Endothelial cell of umbilical vein (primary cell): ENCODE data around the gene RIN2. TPM values are rescaled to one million over a fixed set of nuclear protein-coding genes. Genes with fewer than 3 reads are reported as not detected.
A peak's percentile ranks its signal among the peaks of the same experiment; 100 is the strongest.

Source experiments
- BruUV-seq: library from RNA; stranded (reverse); fragments of 400-500 nt; replicated peaks from 2 replicates; lab custom pipeline; 2021; lab: Mats Ljungman, UMichigan
- CTCF ChIA-PET: fragments of 300-600, 350-600 bp; sonication (Branson Sonifier 250); formaldehyde crosslinking; loops from one replicate; lab custom pipeline; 2021; ENCODE audit warnings: antibody characterized with exemption, inconsistent platforms; lab: Charles Lee
- POLR2A ChIA-PET: fragments of 300-600, 350-600 bp; sonication (Branson Sonifier 250); formaldehyde crosslinking; loops from one replicate; lab custom pipeline; 2021; ENCODE audit warnings: antibody characterized with exemption, inconsistent platforms; lab: Charles Lee
- DNase-seq: peaks from one replicate; pipeline ENCODE4 v3.0.0-alpha.2; 2011; ENCODE audit warnings: low read depth, low spot score
- FAIRE-seq: peaks from 2 replicates; lab custom pipeline; 2011; peaks lifted over from hg19 to GRCh38; lab: Jason Lieb, UNC
- H2AFZ ChIP-seq: 2 replicates; pipeline ENCODE4 v1.6.0; 2012; ENCODE audit warnings: low read depth, low read length, control low read depth, inconsistent platforms
- H3K27ac ChIP-seq: 2 replicates; pipeline ENCODE4 v1.5.1; 2011; ENCODE audit warnings: low read depth, mild to moderate bottlenecking, control low read depth, low read length, moderate library complexity; ENCODE audit not compliant: insufficient read depth
- H3K27me3 ChIP-seq, 2 experiments: 2 replicates each; pipeline versions ENCODE4 v1.6.0 to v1.6.1; 2011; ENCODE audit warnings: low read length in 2 of 2, mixed read lengths in 1 of 2; ENCODE audit not compliant: control insufficient read depth in 2 of 2, insufficient read depth in 2 of 2
- H3K36me3 ChIP-seq, 2 experiments: 2 replicates in 1 of 2; 3 replicates in 1 of 2; pipeline ENCODE4 v1.5.1; 2011; ENCODE audit warnings: low read length in 2 of 2, mild to moderate bottlenecking in 1 of 2, moderate library complexity in 1 of 2; ENCODE audit not compliant: control insufficient read depth in 2 of 2, insufficient read depth in 2 of 2; ENCODE audit errors: extremely low read depth in 1 of 2
- H3K4me1 ChIP-seq: 3 replicates; pipeline ENCODE4 v1.5.1; 2011; ENCODE audit warnings: mild to moderate bottlenecking, low read length; ENCODE audit not compliant: control insufficient read depth, insufficient read depth; ENCODE audit errors: extremely low read depth
- H3K4me2 ChIP-seq: 2 replicates; pipeline ENCODE4 v1.6.1; 2011; ENCODE audit warnings: low read length, control low read depth, mixed read lengths; ENCODE audit not compliant: insufficient read depth
- H3K4me3 ChIP-seq, 3 experiments: fragments of 200-600 bp in 1 of 3; sonication (generic), shearing (Covaris generic) in 1 of 3; replicated peaks in 1 of 3; 2 replicates each; pipeline ENCODE4 v1.5.1; 2011 to 2016; ENCODE audit warnings: control low read depth in 3 of 3, low read length in 3 of 3, mild to moderate bottlenecking in 2 of 3, inconsistent platforms in 1 of 3, low read depth in 1 of 3, moderate library complexity in 1 of 3; ENCODE audit not compliant: insufficient read depth in 1 of 3
- H3K79me2 ChIP-seq: 2 replicates; pipeline ENCODE4 v1.6.0; 2012; ENCODE audit warnings: low read length, inconsistent platforms; ENCODE audit not compliant: control insufficient read depth, insufficient read depth
- H3K9ac ChIP-seq: replicated peaks from 2 replicates; pipeline ENCODE3; 2011; ENCODE audit warnings: low read length, control low read depth; ENCODE audit not compliant: insufficient read depth; ENCODE audit errors: extremely low read depth
- H3K9me1 ChIP-seq: replicated peaks from 3 replicates; pipeline ENCODE4 v1.6.0; 2011; ENCODE audit warnings: mild to moderate bottlenecking, low read length; ENCODE audit not compliant: control insufficient read depth, insufficient read depth; ENCODE audit errors: extremely low read depth
- H3K9me3 ChIP-seq: replicated peaks from 2 replicates; pipeline ENCODE4 v1.5.1; 2012; ENCODE audit warnings: low read length, inconsistent platforms; ENCODE audit not compliant: control insufficient read depth, insufficient read depth
- H4K20me1 ChIP-seq: replicated peaks from 2 replicates; pipeline ENCODE3; 2011; ENCODE audit warnings: mild to moderate bottlenecking, low read length; ENCODE audit not compliant: control insufficient read depth, insufficient read depth; ENCODE audit errors: extremely low read depth
- CTCF ChIP-seq, 2 donors: IDR thresholded peaks; 1 replicate in 1 of 2; 2 replicates in 1 of 2; pipeline ENCODE4 v1.5.1; 2011; ENCODE audit warnings: low read length in 2 of 2, mild to moderate bottlenecking in 2 of 2, moderate library complexity in 2 of 2, control low read depth in 1 of 2, inconsistent platforms in 1 of 2, low read depth in 1 of 2; ENCODE audit not compliant: insufficient read depth in 1 of 2; ENCODE audit errors: extremely low read depth in 1 of 2
- EZH2 ChIP-seq: IDR thresholded peaks from 2 replicates; pipeline ENCODE4 v1.6.1; 2012; ENCODE audit warnings: borderline replicate concordance, low read depth, mild to moderate bottlenecking, moderate library complexity, low read length, inconsistent platforms; ENCODE audit not compliant: severe bottlenecking
- FOS ChIP-seq: IDR thresholded peaks from 2 replicates; pipeline ENCODE4 v1.6.1; 2011; ENCODE audit warnings: mild to moderate bottlenecking, low read length, moderate library complexity, borderline replicate concordance; ENCODE audit not compliant: insufficient read depth
- GATA2 ChIP-seq: IDR thresholded peaks from 2 replicates; pipeline ENCODE4 v1.7.0; 2011; ENCODE audit warnings: low read depth, mild to moderate bottlenecking, moderate library complexity, mixed read lengths, low read length; ENCODE audit not compliant: insufficient read length, insufficient read depth
- JUN ChIP-seq: IDR thresholded peaks from 2 replicates; pipeline ENCODE4 v1.6.1; 2011; ENCODE audit warnings: borderline replicate concordance, low read depth; ENCODE audit not compliant: insufficient read length, insufficient read depth
- MAX ChIP-seq: IDR thresholded peaks from 2 replicates; pipeline ENCODE4 v1.6.1; 2011; ENCODE audit not compliant: insufficient read depth, insufficient read length
- MYC ChIP-seq: IDR thresholded peaks from one replicate; pipeline ENCODE4 v1.6.1; 2011; ENCODE audit warnings: mild to moderate bottlenecking, low read depth, low read length
- POLR2A ChIP-seq: IDR thresholded peaks from 2 replicates; pipeline ENCODE4 v1.6.1; 2012; ENCODE audit warnings: low read depth, mild to moderate bottlenecking, control low read depth, low read length
- POLR2AphosphoS5 ChIP-seq: IDR thresholded peaks from 2 replicates; pipeline ENCODE4 v1.6.1; 2012; ENCODE audit warnings: low read depth, mild to moderate bottlenecking, control low read depth, low read length, moderate library complexity; ENCODE audit not compliant: insufficient read depth
- dilution Hi-C: fragments of 300-500 bp; cut with MboI; formaldehyde crosslinking; loops from one replicate; pipeline ENCODE4 v1.15.0; 2019; ENCODE audit warnings: low sequenced_read_pairs; ENCODE audit not compliant: extremely low pct_ligation_motif_present
- intact Hi-C: fragments of 100-400 bp; cut with micrococcal nuclease; formaldehyde crosslinking; loops from one replicate; pipeline ENCODE4 v1.10.0; 2022
- polyA plus RNA-seq, 4 experiments: library from polyadenylated mRNA; depleted of rRNA in 3 of 4; stranded (reverse) in 3 of 4; unstranded in 1 of 4; fragments of >200 nt; gene quantifications; 2 replicates each; pipeline versions ENCODE4 v1.2.1 to v1.2.3, GENCODE V29; 2011 to 2012; ENCODE audit warnings: missing spikeins in 1 of 4
- total RNA-seq: library from RNA; stranded (reverse); gene quantifications from 2 replicates; pipeline ENCODE4 v1.2.3, GENCODE V29; 2021

Gene RIN2
- total and polyA plus RNA-seq, 2 donors (not counting 3 experiments of a cell fraction or from before 2014, with no cell fraction given), result 22.6 to 119 TPM

- intact Hi-C loops, result no loop called here
- BruUV-seq, result no TSS peak
- H3K4me3 ChIP-seq, result no peak overlapping the region
- no peaks in the 10 kb centered on the region for H3K27me3 ChIP-seq
- TF ChIP-seq JUN (no peak), CTCF (IDR thresholded peaks at IDR 0.05; ENCODE audit: extremely low read depth in 1 of 2, insufficient read depth in 1 of 2, low read depth in 1 of 2, low read length in 2 of 2) (no peak), GATA2 (no peak)
- DNase-seq, result no peak
- no peak overlapping the region for H3K9ac ChIP-seq
- no peaks in the 10 kb centered on the region for H4K20me1 ChIP-seq
- FAIRE-seq, result no peak
- no peaks in the 10 kb centered on the region for H3K79me2 ChIP-seq
- H3K36me3 ChIP-seq, result no peaks in the 10 kb centered on the region
- H3K27ac ChIP-seq, result no peak overlapping the region
- peaks cover 34% of the 10 kb centered on the region for H3K4me1 ChIP-seq
- CTCF ChIA-PET, result interaction anchor here (1.0 to 7.2 kb wide), 7 partner anchors 29 to 234 kb away, joined by 3 to 98 read pairs (median 6); partner anchors contain the start of gene NAA20
- dilution Hi-C loops, result no loop called here
- H2AFZ ChIP-seq, result no peak overlapping the region
- H3K9me3 ChIP-seq, result no peaks in the 10 kb centered on the region
- no peaks in the 10 kb centered on the region for H3K9me1 ChIP-seq
- POLR2A ChIA-PET, result no interaction called here
- H3K4me2 ChIP-seq, result no peak overlapping the region
These were observed 24.6 kb downstream of the RIN2 start for GRCh38 chr20:19782669-19783068.

- Histone ChIP-seq H3K9ac (peak overlapping the region; percentile 8), H3K4me1 (peaks cover 34% of the 10 kb centered on the region), H4K20me1 (no peaks in the 10 kb centered on the region), H3K36me3 (no peaks in the 10 kb centered on the region), H3K9me3 (no peaks in the 10 kb centered on the region), H3K79me2 (no peaks in the 10 kb centered on the region), H2AFZ (peak overlapping the region; percentile 46), H3K9me1 (no peaks in the 10 kb centered on the region), H3K4me2 (no peak overlapping the region), H3K27me3 (no peaks in the 10 kb centered on the region), H3K4me3 (no peak overlapping the region), H3K27ac (no peak overlapping the region)
- intact Hi-C loops, result loop anchor here (2.0 kb wide), 1 partner anchor 25 kb away; the partner anchor contains the start of gene RIN2
- dilution Hi-C loops, result no loop called here
- FAIRE-seq, result no peak
- CTCF ChIA-PET, result interaction anchor here (1.0 to 7.2 kb wide), 14 partner anchors 10 to 233 kb away, joined by 3 to 98 read pairs (median 7); partner anchors contain the start of gene NAA20
- BruUV-seq, result no TSS peak
- TF ChIP-seq FOS, result no peak
- no peak for TF ChIP-seq POLR2AphosphoS5
- no peak for TF ChIP-seq MYC
- TF ChIP-seq JUN, result no peak
- TF ChIP-seq EZH2, result no peak
- peak; percentile 54 for TF ChIP-seq MAX
- TF ChIP-seq CTCF (IDR thresholded peaks at IDR 0.05; ENCODE audit: extremely low read depth in 1 of 2, insufficient read depth in 1 of 2, low read depth in 1 of 2, low read length in 2 of 2), result peak in 1 of 2 donors; percentile 4
- TF ChIP-seq POLR2A, result no peak
- TF ChIP-seq GATA2, result peak; percentile 17
- POLR2A ChIA-PET, result no interaction called here
- DNase-seq, result peak; percentile 72
These were observed 25.9 kb downstream of the RIN2 start for GRCh38 chr20:19783966-19784401.
